DMS114 treated with DMSO at 0.1 percent for 48 hours (cell line): ENCODE data around the gene ADISSP.
"Not testable (repeated sequence)": the region's sequence is repeated elsewhere in the genome, so short reads cannot be mapped to it uniquely, and the experiment has no call there.

Source experiments
- DNase-seq: peaks from one replicate; lab custom pipeline; 2025; ENCODE audit not compliant: unreplicated experiment; lab: John Stamatoyannopoulos, UW

ADISSP gene

DNA sequence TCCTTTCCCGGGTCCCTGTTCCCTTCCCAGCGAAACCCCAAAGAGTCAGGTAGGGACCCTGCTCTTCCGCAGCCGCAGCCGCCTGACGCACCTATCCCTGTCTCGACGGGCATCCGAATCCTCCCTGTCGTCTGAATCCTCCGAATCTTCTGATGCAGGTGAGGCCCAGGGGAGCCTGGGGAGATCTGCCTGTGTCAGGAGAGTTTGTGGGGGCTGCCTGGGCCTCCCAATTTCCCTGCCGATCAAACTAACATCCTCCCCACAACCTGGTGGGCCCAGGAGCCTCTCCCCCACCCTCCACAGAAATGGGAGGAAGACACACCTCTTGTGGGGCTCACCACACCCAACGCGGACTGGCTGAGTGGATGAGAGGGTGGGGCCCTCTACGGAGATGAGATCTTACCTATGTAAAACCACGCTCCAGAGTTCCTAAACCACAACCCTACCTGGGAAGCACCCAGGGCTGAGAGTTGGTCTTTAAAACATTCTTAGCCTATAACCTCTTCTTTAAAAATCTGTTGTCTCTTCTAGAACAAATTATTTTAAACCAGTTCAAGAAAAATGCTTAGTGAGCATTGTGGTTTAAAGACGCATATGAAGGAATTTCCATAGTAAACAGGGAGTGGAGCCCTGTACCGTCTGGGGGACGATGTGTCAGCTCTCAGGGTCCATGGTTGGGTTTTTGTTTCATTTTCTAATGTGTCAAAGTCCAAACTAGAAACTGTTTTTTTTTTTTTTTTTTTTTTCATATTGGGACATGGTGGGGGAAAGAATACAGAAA, 30.2 kb upstream of the ADISSP start:
- no peak for DNase-seq

DNA sequence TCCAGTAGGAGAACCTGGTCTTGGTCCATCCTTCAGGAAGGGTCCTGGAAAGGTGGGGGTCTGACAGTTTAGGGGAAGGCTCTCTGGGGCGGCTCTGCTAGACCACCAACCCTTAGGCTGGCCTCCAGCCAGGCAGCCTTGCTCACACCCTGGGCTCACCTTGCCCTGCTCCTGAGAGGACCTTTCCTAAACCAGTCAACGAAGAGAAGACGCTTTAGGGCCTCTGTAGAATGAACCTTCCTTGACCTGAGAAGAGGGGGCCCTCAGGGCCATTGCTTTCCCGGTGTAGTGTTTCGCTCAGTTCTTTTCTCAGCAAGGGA, 29.6 kb upstream of the ADISSP start:
- no peak for DNase-seq

DNA sequence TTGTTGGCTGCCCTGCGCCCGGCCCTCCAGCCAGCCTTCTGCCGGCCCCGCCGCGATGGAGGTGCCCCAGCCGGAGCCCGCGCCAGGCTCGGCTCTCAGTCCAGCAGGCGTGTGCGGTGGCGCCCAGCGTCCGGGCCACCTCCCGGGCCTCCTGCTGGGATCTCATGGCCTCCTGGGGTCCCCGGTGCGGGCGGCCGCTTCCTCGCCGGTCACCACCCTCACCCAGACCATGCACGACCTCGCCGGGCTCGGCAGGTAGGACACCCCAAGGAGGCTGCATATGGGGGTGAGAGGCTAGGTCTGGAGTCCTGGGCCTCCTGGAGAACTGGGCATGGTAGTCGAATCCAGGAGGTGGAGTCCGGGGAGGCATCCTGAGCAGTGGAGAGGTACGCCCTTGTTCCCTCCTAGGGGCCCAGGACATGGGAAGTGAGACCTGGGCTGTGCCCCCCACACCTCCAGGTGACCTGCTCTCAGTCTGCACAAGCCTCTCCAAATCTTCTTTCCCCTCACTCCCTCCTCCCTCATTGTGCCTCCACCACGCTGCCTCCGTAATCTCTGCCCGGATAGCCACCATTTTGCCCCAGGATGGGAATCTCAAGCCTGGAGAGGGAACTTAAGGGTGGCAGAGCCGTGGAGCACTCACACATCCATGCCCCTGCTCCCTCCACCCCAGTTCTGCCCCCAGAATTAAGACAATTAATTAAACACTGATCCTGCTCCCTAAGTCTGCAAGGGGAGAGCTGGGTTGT, 29.1 kb upstream of the ADISSP start:
- DNase-seq: no peak

DNA sequence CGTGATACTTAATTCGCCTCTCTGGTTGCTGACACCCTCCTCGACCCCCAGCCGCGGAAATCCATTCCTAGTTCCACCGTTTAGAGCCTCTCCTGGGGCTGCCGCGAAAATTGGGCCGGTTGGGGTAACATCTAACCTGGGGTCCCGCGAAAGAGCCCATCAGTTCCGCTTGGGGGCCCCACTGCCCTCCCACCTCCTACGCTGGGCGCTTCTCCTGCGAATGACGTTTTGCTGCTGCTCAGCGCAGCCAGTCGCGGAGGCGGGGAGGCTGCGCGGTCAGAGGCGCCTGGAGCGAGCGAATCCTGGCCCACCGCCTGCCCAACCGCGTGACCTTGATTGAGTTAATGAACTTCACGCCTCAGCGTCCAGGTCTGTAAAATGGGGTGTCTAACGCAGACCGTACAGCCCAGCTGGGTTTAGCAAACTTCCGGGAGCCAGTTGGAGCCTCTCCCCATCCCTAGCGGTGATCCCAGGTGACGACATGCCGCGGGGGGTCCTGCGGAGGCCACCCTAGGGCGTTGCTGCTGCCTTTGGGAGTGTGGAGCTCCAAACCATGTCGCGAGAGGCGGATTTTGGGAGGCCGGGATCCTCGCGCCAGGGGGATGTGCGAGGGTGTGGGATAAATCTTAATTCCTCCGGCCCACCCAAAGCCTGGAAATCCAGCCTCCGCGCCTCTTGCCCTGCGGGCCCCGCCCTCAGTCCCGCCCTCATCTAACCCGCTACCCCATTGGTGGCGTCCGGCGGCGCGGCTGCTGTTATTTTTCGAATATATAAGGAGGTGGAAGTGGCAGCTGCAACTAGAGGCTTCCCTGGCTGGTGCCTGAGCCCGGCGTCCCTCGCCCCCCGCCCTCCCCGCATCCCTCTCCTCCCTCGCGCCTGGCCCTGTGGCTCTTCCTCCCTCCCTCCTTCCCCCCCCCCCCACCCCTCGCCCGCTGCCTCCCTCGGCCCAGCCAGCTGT, 28.2 kb upstream of the ADISSP start, which contains the start of gene CDC25B:
Gene CDC25B (plus strand): TSS at position 800 of the 958 bp plus-strand sequence. CDS start 222 bp downstream, outside the sequence.
- DNase-seq: peak; percentile 74

DNA sequence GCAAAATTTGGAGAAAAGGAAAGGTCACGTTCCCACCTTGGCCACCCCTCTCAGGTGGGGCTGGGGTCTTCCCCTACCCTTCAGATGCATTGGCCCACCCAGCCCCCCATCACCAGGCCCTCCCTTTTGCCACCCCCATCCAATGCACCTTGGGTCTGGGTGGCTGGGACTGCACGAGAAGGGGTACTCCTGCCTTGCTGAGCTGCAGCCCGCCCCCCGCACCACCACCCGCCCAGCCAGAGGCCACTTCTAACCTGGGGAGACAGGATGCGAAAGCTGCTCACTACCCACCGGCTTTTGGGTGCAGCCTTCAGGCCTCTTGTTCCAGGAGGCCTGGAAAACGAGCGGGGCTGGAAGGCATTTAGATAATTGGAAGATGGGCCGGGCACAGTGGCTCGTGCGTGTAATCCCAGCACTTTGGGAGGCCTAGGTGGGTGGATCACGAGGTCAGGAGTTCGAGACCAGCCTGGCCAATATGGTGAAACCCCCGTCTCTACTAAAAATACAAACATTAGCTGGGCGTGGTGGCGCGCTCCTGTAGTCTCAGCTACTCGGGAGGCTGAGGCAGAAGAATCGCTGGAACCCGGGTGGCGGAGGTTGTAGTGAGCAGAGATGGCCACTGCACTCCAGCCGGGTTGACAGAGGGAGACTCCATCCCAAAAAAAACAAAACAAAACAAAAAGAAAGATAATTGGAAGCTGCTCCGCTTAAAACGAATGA, 27.3 kb upstream of the ADISSP start:
- no peak for DNase-seq

DNA sequence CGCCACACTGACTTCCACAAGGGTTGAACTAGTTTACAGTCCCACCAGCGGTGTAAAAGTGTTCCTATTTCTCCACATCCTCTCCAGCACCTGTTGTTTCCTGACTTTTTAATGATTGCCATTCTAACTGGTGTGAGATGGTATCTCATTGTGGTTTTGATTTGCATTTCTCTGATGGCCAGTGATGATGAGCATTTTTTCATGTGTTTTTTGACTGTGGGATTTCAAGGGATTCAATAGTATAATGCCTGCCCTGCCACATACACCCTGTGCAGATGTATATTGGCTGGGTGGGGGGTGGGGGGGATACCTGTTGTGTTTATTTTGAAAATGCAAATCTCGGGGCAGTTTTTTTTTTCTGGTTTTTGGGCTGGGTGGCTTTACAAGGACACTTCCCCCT, 26.6 kb upstream of the ADISSP start:
- DNase-seq: not testable (repeated sequence)

DNA sequence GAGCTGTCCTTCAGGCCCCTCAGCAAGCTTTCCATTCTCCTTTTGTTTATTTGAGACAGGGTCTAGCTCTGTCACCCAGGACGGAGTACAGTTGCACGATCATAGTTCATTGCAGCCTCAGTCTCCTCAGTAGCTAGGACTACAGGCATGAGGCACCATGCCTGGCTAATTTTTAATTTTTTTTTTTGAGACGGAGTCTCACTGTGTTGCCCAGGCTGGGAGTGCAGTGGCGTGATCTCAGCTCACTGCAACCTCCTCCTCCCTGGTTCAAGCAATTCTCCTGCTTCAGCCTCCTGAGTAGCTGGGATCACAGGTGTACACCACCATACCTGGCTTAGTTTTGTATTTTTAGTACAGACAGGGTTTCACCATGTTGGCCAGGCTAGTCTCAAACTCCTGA, 21.6 kb upstream of the ADISSP start:
- DNase-seq: not testable (repeated sequence)

DNA sequence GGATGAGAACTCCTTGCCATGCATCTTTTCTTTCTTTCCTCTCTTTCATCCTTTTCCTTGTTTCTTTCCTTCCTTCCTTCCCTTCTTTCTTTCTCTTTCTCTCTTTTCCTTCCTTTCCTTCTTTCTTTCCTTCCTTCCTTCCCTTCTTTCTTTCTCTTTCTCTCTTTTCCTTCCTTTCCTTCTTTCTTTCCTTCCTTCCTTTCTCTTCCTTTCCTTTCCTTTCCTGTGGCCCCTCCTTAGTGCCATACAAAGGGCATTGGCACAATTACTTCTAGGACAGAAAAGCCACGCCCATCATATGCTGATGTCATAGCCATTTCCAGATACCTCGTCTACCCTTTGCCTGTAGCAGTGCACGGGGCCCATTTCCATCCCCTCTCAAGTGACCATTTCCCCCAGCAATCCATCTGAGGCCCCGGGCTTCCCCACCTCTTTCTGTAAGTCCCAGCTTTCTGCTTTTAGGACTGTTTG, 21.2 kb upstream of the ADISSP start:
- peak; percentile 11 for DNase-seq

DNA sequence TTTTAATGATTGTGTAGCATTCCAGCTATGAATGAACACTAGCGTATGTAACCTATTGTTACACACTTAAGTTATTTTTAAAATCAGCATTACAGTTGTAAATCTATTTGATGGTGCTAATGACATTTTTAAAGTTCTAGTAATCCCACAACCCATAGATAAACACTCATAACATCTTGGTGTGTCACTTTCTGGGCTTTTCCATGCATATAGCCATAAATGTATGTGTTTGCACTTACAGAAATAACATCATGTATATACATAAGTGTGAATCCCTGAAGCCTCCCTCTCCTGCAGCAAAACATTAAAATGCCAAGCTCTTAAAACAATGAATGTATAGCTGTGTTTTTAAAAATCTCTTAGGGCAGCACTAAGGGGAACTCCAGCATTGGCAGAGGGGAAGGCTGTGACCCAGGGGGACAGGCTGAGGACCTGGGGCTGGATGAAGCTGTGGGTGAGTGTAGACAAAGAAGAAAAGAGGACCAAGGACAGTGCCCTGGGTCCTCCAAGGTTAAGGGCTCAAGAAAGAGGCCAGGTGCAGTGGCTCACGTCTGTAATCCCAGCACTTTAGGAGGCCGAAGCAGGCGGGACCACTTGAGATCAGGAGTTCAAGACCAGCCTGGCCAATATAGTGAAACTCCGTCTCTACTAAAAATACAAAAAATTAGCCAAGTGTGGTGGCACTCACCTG, 19.9 kb upstream of the ADISSP start:
- no peak for DNase-seq

DNA sequence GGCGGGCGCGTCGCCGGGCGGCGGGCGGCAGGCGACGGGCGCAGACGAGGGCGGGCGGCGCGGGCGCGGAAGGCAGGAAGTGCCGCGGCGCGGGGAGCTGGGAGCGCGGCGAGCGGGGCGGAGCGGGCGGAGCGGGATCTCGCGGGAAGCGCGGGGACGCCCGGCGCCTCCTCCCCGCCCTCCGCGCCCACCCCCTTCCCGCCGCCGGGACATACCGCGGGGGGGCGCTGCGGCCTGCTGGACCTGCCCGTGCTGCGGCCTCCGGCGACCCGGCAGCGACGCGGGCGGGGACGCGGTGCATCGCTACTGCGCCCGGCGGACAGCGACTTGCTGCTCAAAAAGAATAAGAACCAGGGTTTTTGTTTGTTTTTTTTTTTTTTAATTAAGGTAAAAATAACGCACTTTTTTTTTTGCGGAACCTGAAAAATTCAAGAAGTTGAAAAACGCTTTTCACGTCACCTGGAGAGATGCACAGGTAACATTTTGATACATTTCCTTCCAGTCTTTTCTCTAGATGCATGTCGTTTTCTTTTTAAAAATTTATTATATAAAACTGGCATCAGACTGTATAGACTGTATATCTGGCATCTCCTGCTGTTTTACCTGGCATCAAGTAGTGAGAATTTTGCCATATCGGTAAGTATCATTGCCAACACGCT, 19.2 kb upstream of the ADISSP start, which contains the start of gene CENPB:
Gene CENPB (minus strand): TSS at position 76 of the 659 bp plus-strand sequence. CDS start 257 bp downstream, outside the sequence.
- DNase-seq: peak; percentile 66

DNA sequence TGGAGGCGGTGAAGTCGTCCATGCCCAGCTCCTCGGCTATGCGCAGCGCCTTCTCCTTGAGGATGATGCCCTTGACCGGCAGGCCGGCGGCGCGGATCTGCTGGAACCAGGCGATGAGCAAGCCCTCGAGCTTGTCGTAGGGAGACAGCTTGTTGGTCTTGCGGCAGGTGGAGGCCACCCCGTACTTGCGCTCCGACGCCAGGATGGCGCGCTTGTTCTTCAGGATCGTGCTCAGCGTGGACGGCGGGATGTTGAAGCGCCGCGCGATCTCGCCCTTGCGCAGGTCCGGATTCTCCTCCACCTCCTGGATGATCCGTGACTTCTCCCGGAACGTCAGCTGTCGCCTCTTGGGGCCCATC, 18.6 kb upstream of the ADISSP start:
- peak; percentile 29 for DNase-seq

DNA sequence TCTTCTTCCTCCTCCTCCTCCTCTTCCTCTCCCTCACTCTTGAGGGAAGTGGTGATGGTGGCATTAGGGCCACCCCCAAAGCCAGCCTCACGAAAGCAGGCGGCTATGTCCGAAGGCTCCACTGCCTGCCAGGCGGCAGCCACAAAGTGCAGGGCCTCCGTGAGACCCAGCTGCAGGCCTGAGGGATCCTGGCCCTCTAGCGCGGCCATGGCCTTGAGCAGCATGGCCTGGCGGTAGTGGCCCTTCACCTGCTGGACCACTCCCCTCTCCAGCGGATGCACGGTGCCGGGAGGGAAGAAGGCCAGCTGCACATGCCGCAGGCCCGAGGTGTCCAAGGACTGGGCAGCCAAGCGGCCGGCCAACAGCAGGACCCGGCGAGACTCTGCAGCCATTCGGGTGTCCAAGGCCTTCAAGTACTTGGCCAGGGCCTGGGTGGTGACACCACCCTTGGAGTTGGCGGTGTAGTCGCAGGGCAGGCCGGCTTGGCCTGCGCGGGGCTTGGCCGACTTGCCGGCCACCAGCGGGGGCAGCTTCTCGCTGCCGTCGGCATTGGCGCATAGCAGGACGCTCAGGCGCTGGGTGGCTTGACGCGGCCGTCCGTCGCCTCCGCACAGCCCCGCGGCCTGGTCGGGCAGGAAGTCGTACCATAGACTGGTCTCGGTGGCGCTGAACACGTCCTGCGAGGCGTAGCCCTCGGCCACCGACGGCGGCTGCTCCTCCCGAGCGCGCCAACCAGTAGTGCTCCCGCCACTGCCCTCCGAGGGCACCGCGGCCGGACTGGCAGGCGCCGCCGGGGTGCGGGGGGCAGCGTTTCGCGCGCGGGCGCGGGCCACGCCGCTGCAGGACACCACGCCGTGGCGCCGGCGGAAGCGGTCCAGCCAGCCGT, 17.9 kb upstream of the ADISSP start:
- no peak for DNase-seq

DNA sequence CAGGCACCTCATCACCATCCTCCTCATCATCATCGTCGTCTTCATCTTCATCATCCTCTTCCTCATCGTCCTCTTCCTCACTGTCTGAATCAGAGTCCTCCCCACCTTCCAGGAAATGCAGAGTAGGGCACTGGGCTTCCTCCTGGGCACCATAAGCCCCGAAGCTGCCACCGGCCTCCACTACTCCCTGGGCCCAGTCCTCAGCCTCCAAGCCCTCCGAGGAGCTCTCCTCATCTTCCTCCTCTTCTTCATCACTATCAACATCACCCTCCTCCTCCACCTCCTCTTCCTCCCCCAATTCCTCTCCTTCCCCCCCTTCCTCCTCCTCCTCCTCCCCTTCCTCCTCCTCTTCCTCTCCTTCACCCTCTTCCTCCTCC, 17.3 kb upstream of the ADISSP start:
- DNase-seq: no peak

DNA sequence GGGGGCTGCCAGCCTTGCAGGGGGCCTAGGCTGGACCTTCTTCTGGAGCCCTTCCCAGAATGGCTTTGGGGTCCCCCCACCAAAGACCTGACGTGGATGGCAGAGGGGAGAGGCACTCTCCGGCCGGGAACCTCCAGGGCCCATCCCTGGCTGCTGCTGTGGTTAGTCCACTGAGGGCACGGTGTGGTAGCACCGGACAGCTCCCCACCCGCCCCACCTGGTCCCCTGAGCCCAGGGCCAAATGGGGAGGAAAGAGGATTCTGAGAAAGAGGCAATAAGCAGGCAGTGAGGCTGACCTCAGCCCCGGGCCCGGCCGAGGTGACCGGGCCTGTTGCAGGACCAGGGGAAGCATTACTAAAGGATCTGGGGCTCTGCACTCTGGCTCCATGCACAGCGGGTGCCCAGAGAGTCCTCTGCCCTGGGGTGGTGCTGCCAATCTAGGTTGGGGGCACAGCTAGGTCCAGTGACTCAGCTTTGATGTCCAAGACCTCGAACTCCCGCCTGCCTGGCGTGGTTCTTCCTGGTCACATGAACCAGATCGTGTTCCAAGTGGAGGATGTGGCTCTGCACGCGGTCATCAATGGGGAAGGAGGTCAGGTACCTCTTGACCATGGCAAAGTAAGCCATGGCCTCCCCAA, 16.8 kb upstream of the ADISSP start:
- DNase-seq: no peak

DNA sequence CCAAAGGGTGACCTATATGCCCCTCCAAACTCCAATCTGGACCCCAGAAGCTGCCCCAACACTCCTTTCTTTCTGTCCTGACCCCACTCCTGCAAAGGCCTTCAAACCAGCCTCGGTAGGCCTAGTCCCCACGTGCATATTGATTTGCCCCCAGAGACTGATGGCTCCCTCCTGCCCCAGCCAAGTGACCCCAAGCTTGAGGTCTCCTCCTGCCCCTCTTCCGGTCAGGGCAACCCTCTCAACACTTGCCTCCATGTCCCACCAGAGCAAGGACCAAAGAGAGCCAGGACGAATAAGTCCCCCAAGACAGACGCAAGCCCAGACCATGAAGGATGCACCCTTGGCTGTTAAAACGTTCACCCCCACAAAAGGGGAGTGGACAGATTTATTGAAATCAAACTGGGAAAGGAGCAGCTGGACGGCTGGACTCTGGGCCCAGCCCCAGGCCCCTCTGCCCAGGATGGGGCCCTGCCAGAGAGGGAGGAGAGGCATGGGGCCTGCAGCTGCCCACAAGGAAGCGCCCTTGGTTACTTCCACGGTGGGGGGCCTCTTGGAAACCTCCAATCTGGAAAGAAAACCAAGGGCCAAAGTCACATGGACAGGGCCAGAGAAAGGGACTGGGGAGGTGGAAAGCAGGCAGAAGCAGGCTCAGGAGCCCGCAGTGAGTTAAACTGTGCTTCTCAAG, 16.1 kb upstream of the ADISSP start:
- DNase-seq: no peak

DNA sequence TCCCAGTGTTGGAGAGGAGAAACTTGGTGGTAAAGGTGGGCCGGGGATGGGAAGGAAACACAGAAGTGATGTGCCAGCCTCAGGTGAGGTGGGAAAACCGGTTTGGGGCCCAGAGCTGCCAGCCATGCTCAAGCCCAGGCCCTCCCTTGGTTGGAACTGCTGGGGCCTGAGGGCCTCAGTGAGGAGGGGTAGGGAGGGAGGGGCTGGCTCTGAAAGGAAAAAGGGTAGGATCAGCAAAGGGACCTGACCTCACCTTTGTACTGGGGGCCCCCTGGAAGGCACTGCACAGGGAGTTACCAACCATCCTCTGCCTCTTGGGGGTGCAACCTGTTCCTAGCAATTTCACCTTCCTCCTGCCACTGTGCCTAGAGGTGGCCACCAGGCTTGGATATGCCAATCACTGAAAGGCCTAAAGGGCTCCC, 15.5 kb upstream of the ADISSP start:
- DNase-seq: no peak

DNA sequence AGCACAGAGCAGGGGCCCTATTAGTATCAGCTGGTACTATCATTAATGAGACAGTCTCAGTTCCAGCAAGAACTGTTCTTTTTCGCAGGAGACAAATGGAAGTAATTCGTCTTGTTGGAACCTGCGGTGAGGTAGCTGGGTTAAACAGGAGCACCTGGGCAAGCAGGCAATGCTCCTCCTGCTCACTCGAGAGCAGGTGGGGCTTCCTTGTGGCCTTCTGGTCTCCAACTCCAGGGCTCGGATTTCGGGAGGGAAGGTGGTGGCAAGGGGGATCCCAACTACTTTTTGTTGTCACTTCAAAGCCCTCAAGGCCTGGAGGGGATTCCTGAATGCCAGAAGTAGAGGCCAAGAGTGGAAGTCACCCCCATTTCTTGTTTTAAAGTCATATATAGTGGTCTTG, 15.0 kb upstream of the ADISSP start:
- no peak for DNase-seq
